Cardiac muscle cell (in vitro differentiated cells and primary cell): Measurements from ENCODE around the gene GSS. TPM values are rescaled to one million over a fixed set of nuclear protein-coding genes. Genes with fewer than 3 reads are reported as not detected.

Source experiments
- DNase-seq, 2 donors: peaks; one replicate each; pipeline versions ENCODE4 v3.0.0 to v3.0.0-alpha.2; 2010 to 2017; ENCODE audit warnings: low read depth in 1 of 2, low spot score in 1 of 2
- H3K27ac ChIP-seq: fragments of 200-600 bp; sonication (generic); 2 replicates; pipeline ENCODE4 v1.5.1; 2016
- H3K27me3 ChIP-seq: fragments of 200-600 bp; sonication (generic); 2 replicates; pipeline ENCODE4 v1.6.0; 2016; ENCODE audit warnings: control low read depth
- H3K36me3 ChIP-seq: fragments of 200-600 bp; sonication (generic); 2 replicates; pipeline ENCODE4 v1.5.1; 2016; ENCODE audit warnings: control low read depth
- H3K4me1 ChIP-seq: fragments of 200-600 bp; sonication (generic); 2 replicates; pipeline ENCODE4 v1.8.1; 2017; ENCODE audit warnings: low read depth, mild to moderate bottlenecking, mixed run types
- H3K4me3 ChIP-seq: fragments of 200-600 bp; sonication (generic); 2 replicates; pipeline ENCODE4 v1.5.1; 2016; ENCODE audit warnings: mild to moderate bottlenecking
- H3K9me3 ChIP-seq: fragments of 200-600 bp; sonication (generic); 2 replicates; pipeline ENCODE4 v1.5.1; 2017; ENCODE audit warnings: low read depth, mild to moderate bottlenecking, control low read depth
- polyA plus RNA-seq: library from polyadenylated mRNA; unstranded; fragments of >200 nt; fragmentation: Nextera tagmentation; extraction: Ambion mirVana; gene quantifications from 2 replicates; pipeline ENCODE4 v1.2.1, GENCODE V29; 2016
- total RNA-seq: library from RNA; depleted of rRNA; stranded (reverse); fragments of >200 nt; gene quantifications from 2 replicates; pipeline ENCODE4 v1.2.3, GENCODE V29; 2016
- TF ChIP-seq, protein P1 (sequence below): IDR thresholded peaks from 2 replicates; pipeline ENCODE4 v1.5.1; 2012; ENCODE audit warnings: low read depth, mild to moderate bottlenecking, low read length

GSS gene
- total and polyA plus RNA-seq, 2 experiments from 2014 or later, result 59.9 to 69.5 TPM

DNA sequence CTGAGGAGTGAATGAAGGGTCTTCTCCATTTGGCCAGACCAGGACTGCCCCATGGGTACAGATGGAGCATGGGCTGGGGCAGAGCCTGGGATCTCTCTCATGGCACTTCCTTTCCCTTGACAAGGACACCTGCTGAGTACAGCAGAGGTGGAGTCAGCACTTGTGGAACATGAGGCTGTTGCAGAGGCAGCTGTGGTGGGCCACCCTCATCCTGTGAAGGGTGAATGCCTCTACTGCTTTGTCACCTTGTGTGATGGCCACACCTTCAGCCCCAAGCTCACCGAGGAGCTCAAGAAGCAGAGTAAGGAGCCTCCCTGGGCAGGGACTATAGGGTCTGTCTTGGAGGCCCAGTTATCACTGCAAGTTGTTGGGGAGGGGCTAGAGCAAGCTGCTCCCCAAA lies 29.6 kb downstream of the GSS start:
- DNase-seq, result no peak
- H3K9me3 ChIP-seq, result no peaks in the 10 kb centered on the region
- H3K27ac ChIP-seq, result no peak overlapping the region
- TF ChIP-seq, protein P1, sequence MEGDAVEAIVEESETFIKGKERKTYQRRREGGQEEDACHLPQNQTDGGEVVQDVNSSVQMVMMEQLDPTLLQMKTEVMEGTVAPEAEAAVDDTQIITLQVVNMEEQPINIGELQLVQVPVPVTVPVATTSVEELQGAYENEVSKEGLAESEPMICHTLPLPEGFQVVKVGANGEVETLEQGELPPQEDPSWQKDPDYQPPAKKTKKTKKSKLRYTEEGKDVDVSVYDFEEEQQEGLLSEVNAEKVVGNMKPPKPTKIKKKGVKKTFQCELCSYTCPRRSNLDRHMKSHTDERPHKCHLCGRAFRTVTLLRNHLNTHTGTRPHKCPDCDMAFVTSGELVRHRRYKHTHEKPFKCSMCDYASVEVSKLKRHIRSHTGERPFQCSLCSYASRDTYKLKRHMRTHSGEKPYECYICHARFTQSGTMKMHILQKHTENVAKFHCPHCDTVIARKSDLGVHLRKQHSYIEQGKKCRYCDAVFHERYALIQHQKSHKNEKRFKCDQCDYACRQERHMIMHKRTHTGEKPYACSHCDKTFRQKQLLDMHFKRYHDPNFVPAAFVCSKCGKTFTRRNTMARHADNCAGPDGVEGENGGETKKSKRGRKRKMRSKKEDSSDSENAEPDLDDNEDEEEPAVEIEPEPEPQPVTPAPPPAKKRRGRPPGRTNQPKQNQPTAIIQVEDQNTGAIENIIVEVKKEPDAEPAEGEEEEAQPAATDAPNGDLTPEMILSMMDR, result no peak
- H3K27me3 ChIP-seq, result no peaks in the 10 kb centered on the region
- no peaks in the 10 kb centered on the region for H3K4me1 ChIP-seq
- peaks cover 22% of the 10 kb centered on the region for H3K36me3 ChIP-seq
- no peak overlapping the region for H3K4me3 ChIP-seq

DNA sequence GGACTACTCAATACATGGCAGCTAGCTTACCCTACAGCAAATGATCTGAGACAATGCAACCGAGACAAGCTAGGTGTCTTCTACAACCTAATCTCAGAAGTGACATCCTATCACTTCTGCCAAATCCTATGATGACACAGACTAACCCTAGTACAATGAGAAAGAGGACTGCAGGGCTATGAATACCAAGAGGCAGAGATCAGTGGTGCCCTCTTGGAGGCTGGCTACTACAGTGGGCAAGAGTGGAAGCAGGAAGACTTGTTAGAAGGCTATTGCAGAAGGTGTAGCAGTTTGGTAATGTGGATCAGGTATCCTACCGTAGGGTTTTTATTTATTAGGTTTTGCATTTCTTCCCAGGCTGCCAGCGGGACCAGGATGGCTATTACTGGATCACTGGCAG lies 30.3 kb downstream of the GSS start:
- no peaks in the 10 kb centered on the region for H3K27me3 ChIP-seq
- no peak overlapping the region for H3K27ac ChIP-seq
- H3K36me3 ChIP-seq, result peaks cover 28% of the 10 kb centered on the region

DNA sequence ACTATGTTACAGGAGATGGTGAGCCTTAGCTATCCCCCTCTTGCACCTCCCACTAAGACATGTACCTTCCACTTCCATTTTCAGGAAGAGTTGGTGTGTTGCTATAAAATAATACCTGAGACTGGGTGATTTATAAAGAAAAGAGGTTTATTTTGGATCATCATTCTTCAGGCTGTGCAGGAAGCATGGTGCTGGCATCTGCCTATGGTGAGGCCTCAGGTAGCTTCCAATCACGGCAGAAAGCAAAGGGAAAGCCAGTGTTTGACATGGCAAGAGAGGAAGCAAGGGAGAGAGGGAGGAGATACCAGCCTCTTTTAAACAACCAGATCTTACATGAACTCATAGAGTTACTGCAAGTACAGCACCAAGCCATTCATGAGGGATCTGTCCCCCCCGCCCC lies 32.2 kb downstream of the GSS start:
- no peak overlapping the region for H3K4me3 ChIP-seq
- peaks cover 23% of the 10 kb centered on the region for H3K36me3 ChIP-seq
- TF ChIP-seq, protein P1, result no peak
- DNase-seq, result no peak
- no peaks in the 10 kb centered on the region for H3K27me3 ChIP-seq
- no peaks in the 10 kb centered on the region for H3K9me3 ChIP-seq
- no peaks in the 10 kb centered on the region for H3K4me1 ChIP-seq
- H3K27ac ChIP-seq, result no peak overlapping the region

More for the DNA sequence above, 30.3 kb downstream of the GSS start:
- no peak for DNase-seq
- H3K9me3 ChIP-seq, result no peaks in the 10 kb centered on the region
- TF ChIP-seq, protein P1, result no peak
- no peak overlapping the region for H3K4me3 ChIP-seq
- H3K4me1 ChIP-seq, result no peaks in the 10 kb centered on the region

DNA sequence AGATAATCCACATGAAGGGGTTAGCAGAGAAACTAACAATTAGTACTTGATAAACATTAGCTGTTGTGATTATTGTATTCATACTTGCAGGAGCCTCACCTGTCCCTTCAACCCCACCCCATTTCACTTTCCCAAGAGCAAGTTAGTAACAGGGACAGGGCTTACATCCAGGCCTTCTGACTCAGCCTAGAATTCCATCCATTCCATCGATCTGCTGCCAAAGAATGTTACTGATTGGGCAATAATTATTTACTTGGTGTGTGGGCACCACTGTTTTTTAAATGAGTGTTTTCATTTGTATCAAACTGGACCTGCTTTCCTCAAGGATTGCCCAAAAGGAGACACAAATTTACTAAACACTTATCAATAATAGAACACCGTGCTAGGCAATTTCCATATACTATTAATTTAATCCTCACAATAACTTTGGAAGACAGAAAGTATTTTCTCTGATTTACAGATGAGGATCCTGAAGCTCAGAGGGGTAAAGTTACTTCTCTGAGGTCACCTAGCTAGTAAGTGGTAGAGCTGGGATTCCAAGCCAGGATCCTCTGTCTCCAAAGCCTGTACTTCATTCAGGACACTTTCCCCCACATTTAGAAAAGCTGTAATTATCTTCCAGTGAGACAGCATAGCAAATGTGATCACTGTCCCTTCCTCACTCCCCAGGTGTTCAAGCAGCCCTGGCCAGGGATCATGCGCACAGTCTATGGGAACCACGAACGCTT lies 32.8 kb downstream of the GSS start:
- Histone ChIP-seq H3K4me3 (no peak overlapping the region), H3K27ac (no peak overlapping the region), H3K4me1 (no peaks in the 10 kb centered on the region), H3K27me3 (no peaks in the 10 kb centered on the region), H3K36me3 (peaks cover 23% of the 10 kb centered on the region), H3K9me3 (no peaks in the 10 kb centered on the region)
- DNase-seq, result peak in 1 of 2 donors; percentile 88
- TF ChIP-seq, protein P1, result no peak

DNA sequence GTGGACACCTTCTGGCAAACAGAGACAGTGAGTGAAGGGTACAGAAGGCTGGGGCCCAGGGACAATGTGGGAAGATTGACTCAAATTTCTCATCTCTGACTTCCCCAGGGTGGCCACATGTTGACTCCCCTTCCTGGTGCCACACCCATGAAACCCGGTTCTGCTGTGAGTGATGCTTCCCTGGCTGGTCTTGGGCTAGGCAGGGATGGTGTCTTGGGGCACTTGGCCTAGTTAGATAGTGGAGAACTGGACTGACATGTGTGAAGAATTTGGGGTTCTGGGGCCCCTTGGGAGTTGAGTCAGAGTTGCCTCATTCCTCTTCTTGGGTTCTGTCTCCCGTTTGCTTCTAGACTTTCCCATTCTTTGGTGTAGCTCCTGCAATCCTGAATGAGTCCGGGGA lies 34.2 kb downstream of the GSS start:
- Histone ChIP-seq H3K4me3 (no peak overlapping the region), H3K4me1 (no peaks in the 10 kb centered on the region), H3K36me3 (peaks cover 14% of the 10 kb centered on the region), H3K9me3 (no peaks in the 10 kb centered on the region), H3K27ac (no peak overlapping the region), H3K27me3 (no peaks in the 10 kb centered on the region)
- DNase-seq, result no peak
- TF ChIP-seq, protein P1, result no peak
